Fibroblast of the conjunctiva (primary cell): ENCODE data around the gene NEK6.

Experiments
- DNase-seq: peaks from one replicate; pipeline ENCODE4 v3.0.0-alpha.2; 2010; ENCODE audit warnings: low read depth

Gene NEK6

GRCh38 chr9:124342776-124343485 lies 85.2 kb downstream of the NEK6 start:
- peak; percentile 78 for DNase-seq

GRCh38 chr9:124343533-124344290 lies 86.0 kb downstream of the NEK6 start:
- no peak for DNase-seq

- DNase-seq = no peak
These were observed 86.7 kb downstream of the NEK6 start for GRCh38 chr9:124344291-124345050.

GRCh38 chr9:124345063-124345462 lies 87.3 kb downstream of the NEK6 start:
- no peak for DNase-seq

GRCh38 chr9:124345751-124346281 lies 88.1 kb downstream of the NEK6 start:
- DNase-seq = no peak

- DNase-seq = no peak
These were observed 88.8 kb downstream of the NEK6 start for GRCh38 chr9:124346347-124347163.

- DNase-seq = no peak
These were observed 89.6 kb downstream of the NEK6 start for GRCh38 chr9:124347206-124347967.

GRCh38 chr9:124347968-124348358 lies 90.2 kb downstream of the NEK6 start:
- no peak for DNase-seq

GRCh38 chr9:124348363-124348762 lies 90.6 kb downstream of the NEK6 start:
- no peak for DNase-seq

- DNase-seq = no peak
These were observed 91.1 kb downstream of the NEK6 start for GRCh38 chr9:124348831-124349230.

GRCh38 chr9:124349267-124349666 lies 91.5 kb downstream of the NEK6 start:
- no peak for DNase-seq

GRCh38 chr9:124349675-124350493 lies 92.1 kb downstream of the NEK6 start:
- DNase-seq = no peak

- DNase-seq = no peak
These were observed 92.9 kb downstream of the NEK6 start for GRCh38 chr9:124350494-124351263.

GRCh38 chr9:124351672-124352468 lies 94.1 kb downstream of the NEK6 start:
- no peak for DNase-seq

GRCh38 chr9:124352616-124353015 lies 94.9 kb downstream of the NEK6 start:
- no peak for DNase-seq

- no peak for DNase-seq
These were observed 95.5 kb downstream of the NEK6 start for GRCh38 chr9:124353166-124353768.

GRCh38 chr9:124353811-124354274 lies 96.1 kb downstream of the NEK6 start:
- DNase-seq = peak; percentile 27
